ENCODE results near the gene AUTS2. TPM values are rescaled to one million over a fixed set of nuclear protein-coding genes. Genes with fewer than 3 reads are reported as not detected.

Gene AUTS2
- total RNA-seq, 3 donors from 2014 or later: 31.5 to 94.3 (median 81.3) TPM

- intact Hi-C loops (cut with DNase I; ENCODE audit: low total_unique reads): no loop called here
- Histone ChIP-seq H3K9me3 (no peaks in the 10 kb centered on the region), H3K27me3 (no peaks in the 10 kb centered on the region), H3K36me3 (no peaks in the 10 kb centered on the region), H3K27ac (no peak overlapping the region), H3K4me1 (peaks cover 0 to 4% of the 10 kb centered on the region in 2 donors), H3K4me3 (no peak overlapping the region)
- DNase-seq (ENCODE audit: low spot score in 2 of 2): no peak
- TF ChIP-seq CTCF (IDR thresholded peaks at IDR 0.05): no peak
- TF ChIP-seq POLR2AphosphoS5 (IDR thresholded peaks at IDR 0.05): no peak
- no peak for TF ChIP-seq POLR2A (IDR thresholded peaks at IDR 0.05)
These were observed 1014.5 kb downstream of the AUTS2 start for GRCh38 chr7:70612811-70613210.

DNA sequence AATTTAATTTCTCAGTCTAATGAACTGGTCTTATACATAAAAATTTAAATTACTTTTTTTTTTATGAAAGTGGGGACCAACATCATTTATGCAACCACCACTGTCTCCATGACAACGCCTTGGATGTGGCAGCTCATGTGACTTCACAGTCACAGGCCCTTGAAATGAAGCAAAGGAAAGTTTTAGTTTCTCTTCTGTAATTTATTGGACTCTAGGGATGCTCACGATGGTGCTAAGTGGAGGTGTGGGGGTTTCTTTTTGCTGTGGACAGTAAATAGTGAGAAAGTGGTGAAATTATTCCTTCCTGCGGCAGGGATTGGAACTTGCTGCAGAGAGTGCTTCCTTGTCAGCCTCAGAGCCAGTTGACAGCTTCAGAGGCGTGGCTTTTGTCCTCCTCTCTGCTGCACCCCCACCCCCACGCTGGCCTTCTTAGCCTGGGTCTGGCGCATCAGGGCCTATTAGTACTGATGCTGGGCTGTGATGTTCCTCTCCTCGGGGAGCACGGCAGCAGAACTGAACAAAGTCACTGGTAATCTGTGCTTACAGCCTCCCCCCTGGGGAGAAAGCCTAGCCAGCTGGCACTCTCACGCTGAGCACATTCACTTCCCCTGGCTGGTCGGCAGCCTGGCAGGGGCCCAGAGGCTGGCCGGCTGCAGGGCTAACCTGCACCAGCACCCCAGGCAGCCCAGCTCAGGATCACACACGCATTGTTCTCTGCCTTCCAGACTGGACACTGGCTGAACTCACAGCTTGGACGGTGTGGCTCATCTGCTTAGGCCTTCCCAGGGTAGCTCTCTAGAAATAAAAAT lies 1016.2 kb downstream of the AUTS2 start:
- intact Hi-C loops (cut with DNase I; ENCODE audit: low total_unique reads): no loop called here
- Histone ChIP-seq H3K27me3 (no peaks in the 10 kb centered on the region), H3K27ac (peak overlapping the region; percentile 49 to 69), H3K4me3 (peak overlapping the region in 1 of 3 donors; percentile 15), H3K4me1 (peaks cover 0 to 4% of the 10 kb centered on the region in 2 donors), H3K36me3 (no peaks in the 10 kb centered on the region), H3K9me3 (no peaks in the 10 kb centered on the region)
- DNase-seq (ENCODE audit: low spot score in 2 of 2): peak; percentile 68 to 77
- TF ChIP-seq POLR2AphosphoS5 (IDR thresholded peaks at IDR 0.05) (peak in 2 of 3 donors; percentile 20 to 47), CTCF (IDR thresholded peaks at IDR 0.05) (no peak)

DNA sequence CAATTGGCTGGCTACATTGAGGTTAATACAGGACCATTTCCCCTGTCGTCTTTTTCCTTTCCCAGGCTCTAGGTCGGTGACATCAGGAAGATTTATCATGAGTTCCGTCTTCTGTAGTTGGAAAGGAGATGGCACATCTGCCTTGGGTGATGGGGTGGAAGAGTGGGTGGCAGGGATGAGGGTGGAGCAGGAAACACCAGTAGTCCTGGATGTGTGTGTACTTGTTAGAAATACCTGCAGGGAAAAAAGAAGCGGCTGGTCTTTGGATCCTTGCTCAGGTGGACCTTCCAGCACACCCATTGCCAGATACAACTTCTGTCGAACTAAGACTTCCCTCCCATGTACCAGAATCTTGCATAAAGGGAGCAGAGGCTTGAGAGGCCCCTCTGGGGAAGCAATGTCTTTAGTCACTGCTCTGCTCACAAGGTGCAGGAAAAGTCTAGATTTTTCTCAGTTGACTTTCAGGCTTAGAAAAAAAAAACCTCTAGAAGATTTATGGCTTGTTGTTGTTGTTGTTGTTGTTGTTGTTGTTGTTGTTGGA lies 1016.9 kb downstream of the AUTS2 start:
- Histone ChIP-seq H3K4me3 (peak overlapping the region in 1 of 3 donors; percentile 15), H3K4me1 (peaks cover 0 to 4% of the 10 kb centered on the region in 2 donors), H3K9me3 (no peaks in the 10 kb centered on the region), H3K27ac (peak overlapping the region; percentile 49 to 69), H3K36me3 (no peaks in the 10 kb centered on the region), H3K27me3 (no peaks in the 10 kb centered on the region)
- TF ChIP-seq POLR2A (IDR thresholded peaks at IDR 0.05): no peak
- DNase-seq (ENCODE audit: low spot score in 2 of 2): peak in 1 of 2 donors; percentile 59
- intact Hi-C loops (cut with DNase I; ENCODE audit: low total_unique reads): no loop called here

DNA sequence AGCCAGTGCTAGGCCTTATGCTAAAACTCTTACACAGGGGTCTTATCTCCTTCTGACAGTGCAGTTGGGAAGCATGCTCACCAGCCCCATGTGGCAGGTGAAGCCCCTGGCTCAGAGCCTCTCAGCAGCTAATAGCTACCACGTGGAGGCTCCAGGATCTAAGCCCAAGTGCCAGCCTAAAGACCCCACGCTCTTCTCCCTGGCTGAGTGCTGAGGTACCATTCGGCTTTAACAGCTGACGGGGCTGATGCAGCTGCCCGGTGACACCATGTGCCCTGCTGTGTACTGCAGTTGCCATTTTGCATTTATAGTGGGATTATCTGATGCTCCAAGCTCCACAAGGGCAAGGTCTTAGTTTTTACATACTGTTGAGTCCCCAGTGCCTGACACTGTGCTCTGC lies 1017.9 kb downstream of the AUTS2 start:
- TF ChIP-seq POLR2A (IDR thresholded peaks at IDR 0.05) (no peak), POLR2AphosphoS5 (IDR thresholded peaks at IDR 0.05) (no peak), CTCF (IDR thresholded peaks at IDR 0.05) (no peak)
- no peaks in the 10 kb centered on the region for H3K27me3 ChIP-seq
- intact Hi-C loops (cut with DNase I; ENCODE audit: low total_unique reads): no loop called here

DNA sequence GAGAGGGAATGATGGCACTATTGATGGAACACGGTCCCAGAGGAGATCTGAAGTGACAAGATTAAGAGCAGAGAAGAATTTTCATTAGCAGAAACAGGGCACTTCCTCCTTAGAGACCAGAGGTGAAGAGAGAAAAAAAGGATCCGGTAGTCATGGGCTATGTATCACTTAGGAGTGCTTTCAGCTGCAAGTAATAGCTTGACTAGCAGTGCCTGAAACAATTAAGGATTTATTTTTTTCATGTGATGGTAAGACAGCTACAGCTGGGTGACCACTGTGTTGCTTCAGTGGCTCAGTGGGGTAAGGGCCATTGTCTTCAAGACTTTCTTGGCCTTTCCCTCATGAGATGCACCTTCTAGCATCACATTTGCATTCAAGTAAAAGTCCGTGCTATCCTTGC lies 1018.5 kb downstream of the AUTS2 start:
- intact Hi-C loops (cut with DNase I; ENCODE audit: low total_unique reads): no loop called here
- TF ChIP-seq POLR2AphosphoS5 (IDR thresholded peaks at IDR 0.05): no peak
- TF ChIP-seq POLR2A (IDR thresholded peaks at IDR 0.05): no peak
- no peak for TF ChIP-seq CTCF (IDR thresholded peaks at IDR 0.05)

More for the DNA sequence above, 1017.9 kb downstream of the AUTS2 start:
- H3K9me3 ChIP-seq: no peaks in the 10 kb centered on the region
- H3K4me3 ChIP-seq: no peak overlapping the region
- H3K36me3 ChIP-seq: no peaks in the 10 kb centered on the region
- DNase-seq (ENCODE audit: low spot score in 2 of 2): no peak
- peaks cover 0 to 4% of the 10 kb centered on the region in 2 donors for H3K4me1 ChIP-seq
- H3K27ac ChIP-seq: no peak overlapping the region

More for the DNA sequence above, 1018.5 kb downstream of the AUTS2 start:
- H3K27ac ChIP-seq: no peak overlapping the region
- H3K27me3 ChIP-seq: no peaks in the 10 kb centered on the region
- H3K4me1 ChIP-seq: peaks cover 0 to 4% of the 10 kb centered on the region in 2 donors
- DNase-seq (ENCODE audit: low spot score in 2 of 2): no peak
- H3K36me3 ChIP-seq: no peaks in the 10 kb centered on the region
- H3K4me3 ChIP-seq: no peak overlapping the region
- no peaks in the 10 kb centered on the region for H3K9me3 ChIP-seq

All from breast epithelium (tissue), 4 donors.